ENCODE results near the gene FAM184B. TPM values are rescaled to one million over a fixed set of nuclear protein-coding genes. Genes with fewer than 3 reads are reported as not detected.

The FAM184B gene
- not detected in 2 replicates for total RNA-seq

- intact Hi-C loops (cut with micrococcal nuclease), result no loop called here
Observed at GRCh38 chr4:17781300-17782287, at the start of gene FAM184B. TSS of gene FAM184B (minus strand) at chr4:17781621. CDS start at chr4:17781299, 322 bp downstream.

DNA sequence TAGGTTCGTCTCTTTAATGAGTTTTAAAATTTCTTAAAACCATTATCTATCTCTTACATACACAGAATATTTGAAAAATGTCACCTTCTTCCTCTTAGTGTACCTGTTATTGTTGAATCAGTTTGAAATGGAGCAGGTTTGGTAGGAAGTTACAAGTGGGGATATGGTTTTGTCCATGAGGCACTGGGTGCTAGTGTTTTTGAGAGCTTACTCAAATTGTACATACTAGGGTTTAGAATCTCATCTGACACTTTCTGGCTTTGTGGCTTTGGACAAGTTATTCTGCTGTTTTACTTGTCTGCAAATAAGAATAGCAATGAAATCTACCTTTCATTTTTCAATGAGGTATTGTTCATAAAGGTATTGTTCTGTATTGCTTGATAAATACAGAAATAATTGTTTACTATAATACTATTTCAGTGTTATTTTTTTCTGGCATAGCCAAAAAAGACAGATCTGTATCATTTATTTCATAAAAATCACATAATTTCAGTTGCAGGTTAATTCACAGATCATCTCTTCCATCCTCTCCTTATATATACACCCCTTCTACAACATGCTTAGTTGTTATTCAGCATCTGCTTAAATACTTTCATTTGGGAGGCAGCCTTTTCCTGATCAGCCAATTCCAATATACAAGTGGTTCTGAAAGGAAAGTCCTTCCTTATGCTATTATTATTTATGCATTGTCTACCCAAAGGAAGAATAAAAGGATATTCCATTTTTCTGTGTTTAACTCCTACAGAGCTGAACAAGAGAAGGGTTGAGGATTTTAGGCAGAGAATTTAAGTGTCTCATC, 42.6 kb upstream of the FAM184B start:
- intact Hi-C loops (cut with micrococcal nuclease), result loop anchor here (2.0 kb wide), 1 partner anchor 13 kb away; the partner anchor contains the start of genes DCAF16 and NCAPG

GRCh38 chr4:17817027-17817426, 35.6 kb upstream of the FAM184B start:
- intact Hi-C loops (cut with micrococcal nuclease), result loop anchor here (1.0 kb wide), 3 partner anchors 9 to 550 kb away; no protein-coding TSS in a partner anchor

DNA sequence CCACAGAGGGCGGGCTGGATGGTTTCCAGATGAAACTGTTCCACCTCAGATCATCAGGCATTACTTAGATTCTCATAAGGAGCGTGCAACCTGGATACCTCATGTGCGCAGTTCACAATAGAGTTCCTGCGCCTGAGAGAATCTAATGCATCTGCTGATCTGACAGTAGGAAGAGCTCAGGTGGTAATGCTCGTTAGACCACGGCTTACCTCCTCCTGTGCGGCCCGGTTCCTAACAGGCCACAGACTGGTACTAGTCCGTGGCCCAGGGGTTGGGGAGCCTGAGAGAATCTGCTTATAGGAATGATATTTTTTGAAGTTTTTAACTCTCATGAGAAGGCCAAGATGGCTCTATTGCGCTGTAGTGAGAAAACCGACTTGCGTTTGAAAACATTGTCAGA, 34.7 kb upstream of the FAM184B start:
- intact Hi-C loops (cut with micrococcal nuclease), result no loop called here

GRCh38 chr4:17814140-17814539, 32.7 kb upstream of the FAM184B start:
- intact Hi-C loops (cut with micrococcal nuclease), result no loop called here

DNA sequence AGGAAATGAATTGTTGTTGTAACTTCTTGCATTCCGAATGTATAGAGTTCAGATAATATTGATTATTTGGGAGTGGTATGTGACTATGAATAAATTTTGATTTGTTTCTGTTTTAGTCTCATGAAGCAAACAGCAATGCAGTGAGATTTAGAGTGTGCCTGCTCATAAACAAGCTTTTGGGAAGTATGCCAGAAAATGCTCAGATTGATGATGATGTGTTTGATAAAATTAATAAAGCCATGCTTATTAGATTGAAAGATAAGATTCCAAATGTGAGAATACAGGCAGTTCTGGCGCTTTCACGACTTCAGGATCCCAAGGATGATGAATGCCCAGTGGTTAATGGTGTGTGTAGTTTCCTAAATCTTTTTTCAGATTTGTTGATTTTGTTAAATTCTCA, 31.4 kb upstream of the FAM184B start:
- intact Hi-C loops (cut with micrococcal nuclease), result no loop called here

GRCh38 chr4:17812125-17812524, 30.7 kb upstream of the FAM184B start:
- intact Hi-C loops (cut with micrococcal nuclease), result no loop called here

DNA sequence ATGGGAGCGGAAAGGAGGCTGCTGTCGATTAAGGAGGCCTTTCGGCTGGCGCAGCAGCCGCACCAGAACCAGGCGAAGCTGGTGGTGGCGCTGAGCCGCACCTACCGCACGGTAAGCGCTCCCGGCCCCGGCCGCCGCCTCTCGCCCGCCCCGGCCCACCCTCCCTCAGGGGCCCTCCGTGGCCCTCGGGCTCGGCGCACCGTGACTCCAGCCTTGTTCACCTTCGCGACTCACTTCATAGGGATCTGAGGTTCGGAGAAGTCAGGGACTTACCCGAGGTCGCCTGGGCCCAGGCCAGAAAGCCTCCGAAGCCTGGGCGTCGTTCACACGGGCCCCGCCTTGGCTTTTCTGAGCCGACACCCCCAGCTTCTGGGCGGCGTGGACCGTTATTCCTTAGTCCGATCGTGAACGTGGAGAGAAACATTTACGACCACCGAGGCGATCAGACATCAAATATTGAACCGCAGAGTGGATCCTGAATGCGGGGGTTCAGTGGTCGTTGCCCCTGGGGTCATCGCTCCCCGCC, 29.7 kb upstream of the FAM184B start:
- intact Hi-C loops (cut with micrococcal nuclease), result loop anchor here (2.0 kb wide), 3 partner anchors 14 to 1586 kb away; no protein-coding TSS in a partner anchor

DNA sequence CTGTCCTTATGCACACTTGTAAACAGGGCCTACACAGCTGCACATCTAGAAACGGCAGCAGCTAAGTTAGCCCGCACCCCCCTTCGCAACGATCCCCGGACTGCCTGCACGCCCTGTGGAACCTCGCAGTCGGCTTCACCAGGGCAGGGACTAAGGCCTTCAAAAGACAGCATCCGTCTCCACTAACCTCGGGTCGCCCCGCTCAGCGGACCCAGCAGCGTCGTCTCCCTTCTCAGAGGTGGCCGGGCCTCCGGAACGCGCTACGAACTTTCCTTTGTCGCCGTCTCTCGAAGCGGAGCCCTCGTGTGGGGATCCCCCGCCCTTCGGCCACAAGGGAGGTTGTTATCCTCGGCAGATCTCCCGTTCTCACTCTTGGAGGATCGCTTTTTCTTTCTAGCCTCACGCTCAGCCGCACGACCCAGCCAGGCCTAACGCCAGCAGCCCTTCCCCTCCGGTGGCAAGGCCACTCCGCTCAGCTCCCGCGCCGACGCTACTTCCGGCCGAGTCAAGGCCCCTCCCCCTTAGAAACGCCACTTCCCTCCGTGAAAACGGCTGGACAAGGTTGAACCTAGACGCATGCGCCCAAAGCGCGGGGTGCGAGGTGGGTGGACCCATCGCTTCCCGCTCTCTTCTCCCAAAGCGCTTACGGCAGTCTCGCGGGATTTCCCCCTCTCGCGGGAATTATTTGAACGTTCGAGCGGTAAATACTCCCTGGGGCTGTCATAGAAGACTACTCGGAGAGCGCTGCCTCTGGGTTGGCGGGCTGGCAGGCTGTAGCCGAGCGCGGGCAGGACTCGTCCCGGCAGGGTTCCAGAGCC, 29.0 kb upstream of the FAM184B start, which contains the start of the genes DCAF16 and NCAPG:
Gene DCAF16, minus strand, starts transcription at position 498 of the 818 bp plus-strand sequence. CDS start 6,616 bp downstream, outside the sequence.
Gene NCAPG, plus strand, starts transcription at position 720 of the 818 bp plus-strand sequence. CDS start 99 bp downstream, outside the sequence.
- intact Hi-C loops (cut with micrococcal nuclease), result loop anchor here (1.0 to 2.0 kb wide), 7 partner anchors 14 to 1586 kb away; partner anchors contain the start of genes LAP3, MED28 and QDPR

- intact Hi-C loops (cut with micrococcal nuclease), result loop anchor here (1.0 to 2.0 kb wide), 8 partner anchors 15 to 1585 kb away; partner anchors contain the start of genes LAP3, MED28 and QDPR
Observed at GRCh38 chr4:17809667-17810066, 28.2 kb upstream of the FAM184B start.

DNA sequence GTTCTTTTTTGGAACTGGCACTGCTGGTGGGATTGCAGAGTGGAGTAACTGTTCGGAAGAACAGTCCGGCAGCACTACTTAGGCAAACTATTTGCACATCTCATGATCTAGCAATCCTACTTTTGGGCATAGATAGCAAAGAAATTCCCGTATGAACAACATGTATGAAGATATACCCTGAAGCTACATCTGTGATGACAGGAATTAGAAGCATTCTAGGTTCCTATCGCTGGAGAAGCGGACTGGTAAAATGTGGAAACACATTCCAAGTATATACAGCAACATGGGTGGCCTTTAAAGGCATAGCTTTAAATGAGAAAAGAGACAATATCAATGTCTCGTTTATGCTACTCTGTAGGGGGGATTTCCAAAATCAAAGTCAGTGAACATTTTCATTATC, 26.0 kb upstream of the FAM184B start:
- intact Hi-C loops (cut with micrococcal nuclease), result loop anchor here (1.0 kb wide), 1 partner anchor 473 kb away; no protein-coding TSS in a partner anchor

DNA sequence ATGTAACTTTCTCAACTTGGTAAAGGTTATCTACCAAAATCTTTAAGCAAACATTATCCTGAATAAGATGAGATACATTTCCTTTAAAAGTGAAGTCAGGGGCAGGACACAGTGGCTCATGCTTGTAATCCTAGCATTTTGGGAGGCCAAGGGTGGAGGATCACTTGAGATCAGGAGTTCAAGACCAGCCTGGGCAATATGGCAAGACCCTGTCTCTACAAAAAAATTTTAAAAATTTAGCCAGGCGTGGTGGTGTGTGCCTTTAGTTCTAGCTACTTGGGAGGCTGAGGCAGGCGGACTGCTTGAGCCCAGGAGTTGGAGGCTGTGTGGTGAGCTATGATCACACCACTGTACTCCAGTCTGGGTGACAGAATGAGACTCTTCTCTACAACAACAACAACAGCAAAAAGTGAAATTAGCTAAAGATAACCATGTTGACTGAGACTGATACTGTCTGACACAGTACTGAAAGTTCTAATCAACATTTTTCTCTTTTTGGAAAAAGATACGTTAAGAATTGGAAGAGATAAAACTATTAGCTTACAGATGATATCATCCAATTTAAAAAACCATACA, 24.2 kb upstream of the FAM184B start:
- intact Hi-C loops (cut with micrococcal nuclease), result no loop called here

- intact Hi-C loops (cut with micrococcal nuclease), result no loop called here
Observed at GRCh38 chr4:17797808-17798207, 16.4 kb upstream of the FAM184B start.

GRCh38 chr4:17794730-17795129, 13.3 kb upstream of the FAM184B start:
- intact Hi-C loops (cut with micrococcal nuclease), result no loop called here

DNA sequence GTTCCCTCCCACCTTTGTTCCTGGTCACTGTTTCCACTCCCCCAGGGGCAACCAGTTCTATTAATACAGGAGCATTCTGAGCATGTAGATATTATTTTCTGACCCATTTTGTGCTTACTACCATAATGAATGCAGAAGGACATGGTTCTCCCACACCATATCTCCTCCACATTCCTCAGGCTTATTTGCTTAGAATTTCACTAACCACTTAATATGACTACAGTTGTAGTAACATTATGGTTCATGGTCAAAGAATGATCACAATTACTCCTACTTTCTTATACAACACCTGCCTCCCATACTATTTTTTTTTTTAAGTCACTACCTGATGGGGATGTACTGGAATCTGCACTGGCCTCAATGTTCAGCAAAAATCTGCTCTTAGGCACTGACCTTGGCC, 7.5 kb upstream of the FAM184B start:
- intact Hi-C loops (cut with micrococcal nuclease), result no loop called here

GRCh38 chr4:17787315-17787714, 5.9 kb upstream of the FAM184B start:
- intact Hi-C loops (cut with micrococcal nuclease), result no loop called here

DNA sequence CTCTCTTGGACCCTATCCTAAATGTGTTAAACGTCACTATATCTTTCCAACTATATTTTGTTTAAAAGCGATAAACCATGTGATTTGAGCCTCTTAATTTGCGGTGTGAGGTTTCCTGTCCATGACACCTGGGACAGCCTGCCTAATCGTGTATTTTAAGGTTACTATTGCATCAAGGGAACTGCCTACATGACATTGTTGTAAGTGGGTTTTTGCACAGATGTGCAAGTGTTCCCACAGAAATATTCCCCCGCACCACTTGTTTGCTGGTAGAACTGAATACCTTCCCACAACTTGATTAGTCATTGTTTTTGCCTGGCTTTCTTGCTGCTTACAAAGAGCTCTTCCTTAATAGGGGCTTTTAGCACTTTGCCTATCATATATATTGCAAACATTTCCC, 5.1 kb upstream of the FAM184B start:
- intact Hi-C loops (cut with micrococcal nuclease), result no loop called here

DNA sequence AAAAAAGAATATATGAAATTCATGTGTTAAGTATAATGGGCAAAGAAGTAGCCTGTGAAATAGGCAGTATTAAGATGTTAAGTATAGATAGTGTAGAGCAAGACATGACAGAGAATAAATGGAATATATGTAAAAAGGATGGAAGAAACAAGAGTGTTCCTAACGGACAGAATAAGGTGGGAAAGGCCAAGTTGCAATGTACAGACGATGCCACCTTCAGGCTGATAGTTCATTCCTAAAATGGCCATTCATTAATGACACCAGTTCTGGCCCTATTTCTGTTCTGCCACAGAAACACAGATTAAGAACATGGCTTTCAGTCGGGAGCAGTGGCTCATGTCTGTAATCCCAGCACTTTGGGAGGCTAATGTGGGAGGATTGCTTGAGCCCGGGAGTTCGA, 4.4 kb upstream of the FAM184B start:
- intact Hi-C loops (cut with micrococcal nuclease), result no loop called here

- intact Hi-C loops (cut with micrococcal nuclease), result no loop called here
Observed at GRCh38 chr4:17780501-17781299, 721 bp downstream of the FAM184B start.
